ENCODE data around the gene DYRK1A.

DNA sequence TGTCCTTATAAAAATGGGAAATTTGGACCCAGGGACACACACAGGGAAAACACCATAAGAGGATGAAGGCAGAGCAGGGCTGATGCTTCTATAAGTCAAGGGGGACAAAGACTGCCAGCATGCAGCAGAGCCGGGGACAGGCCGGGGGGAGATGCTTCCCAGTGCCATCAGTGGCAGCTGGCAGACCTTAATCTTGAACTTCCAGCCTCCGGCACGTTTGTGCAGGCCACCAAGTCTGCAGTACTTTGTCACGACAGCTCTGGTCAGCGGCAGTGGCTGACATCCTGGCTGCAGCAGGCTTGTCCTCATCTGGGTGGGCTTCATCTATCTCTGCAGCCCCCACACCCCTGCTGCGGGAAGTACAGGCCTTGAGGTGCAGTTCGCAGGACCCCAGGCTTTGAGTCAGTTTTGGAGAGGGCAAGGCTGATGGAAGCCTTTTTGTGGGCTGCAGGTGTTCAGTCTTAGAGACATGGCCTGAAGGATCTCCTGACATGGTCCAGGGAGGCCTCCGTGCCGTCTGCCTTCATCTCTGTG is 186.0 kb downstream of the DYRK1A start:
- TF ChIP-seq POLR2A (IDR thresholded peaks at IDR 0.05; ENCODE audit: low read length) (no peak), GATA1 (IDR thresholded peaks at IDR 0.05; ENCODE audit: low read depth, low read length) (no peak)

All from erythroblast (primary cell).